Muscle of leg (tissue), 11 donors: ENCODE data around the gene COP1. TPM values are rescaled to one million over a fixed set of nuclear protein-coding genes. Genes with fewer than 3 reads are reported as not detected.

ENCODE experiments used
- DNase-seq: peaks from one replicate; pipeline ENCODE4 v3.0.0; 2013
- H3K27ac ChIP-seq: one replicate; pipeline ENCODE4 v1.5.1; 2013; ENCODE audit warnings: mild to moderate bottlenecking, low read length, control low read depth
- H3K27me3 ChIP-seq: one replicate; pipeline ENCODE4 v1.6.1; 2013; ENCODE audit warnings: low read length; ENCODE audit not compliant: control insufficient read depth, insufficient read depth
- H3K36me3 ChIP-seq: one replicate; pipeline ENCODE4 v1.6.1; 2013; ENCODE audit warnings: low read length; ENCODE audit not compliant: control insufficient read depth, insufficient read depth
- H3K4me1 ChIP-seq: one replicate; pipeline ENCODE4 v1.6.1; 2013; ENCODE audit warnings: low read length; ENCODE audit not compliant: control insufficient read depth, insufficient read depth
- H3K4me3 ChIP-seq: one replicate; pipeline ENCODE4 v1.5.1; 2013; ENCODE audit warnings: low read length, control low read depth
- H3K9me3 ChIP-seq: replicated peaks from 2 replicates; pipeline ENCODE4 v1.6.1; 2013; ENCODE audit warnings: low read depth, low read length; ENCODE audit not compliant: control insufficient read depth
- WGBS: methylation state at CpG from one replicate; pipeline ENCODE4 v1.1.5; 2013; ENCODE audit warnings: missing lambda C conversion rate; ENCODE audit not compliant: insufficient coverage; 5-methylcytosine and 5-hydroxymethylcytosine counted together
- polyA plus RNA-seq, 8 donors: library from polyadenylated mRNA; unstranded; fragments of 120-200 nt; gene quantifications; one replicate each; pipeline versions ENCODE4 v1.2.1 to v1.2.3, GENCODE V29; 2013; ENCODE audit warnings: inconsistent platforms in 1 of 8, low replicate concordance in 1 of 8; ENCODE audit not compliant: insufficient read length in 8 of 8, insufficient read depth in 1 of 8
- total RNA-seq: library from RNA; stranded (reverse); fragments of 120-200 nt; gene quantifications from one replicate; pipeline ENCODE4 v1.2.4, GENCODE V29; 2013

The COP1 gene
- total and polyA plus RNA-seq, 9 donors = 32.8 to 41.9 (median 35.5) TPM

DNA sequence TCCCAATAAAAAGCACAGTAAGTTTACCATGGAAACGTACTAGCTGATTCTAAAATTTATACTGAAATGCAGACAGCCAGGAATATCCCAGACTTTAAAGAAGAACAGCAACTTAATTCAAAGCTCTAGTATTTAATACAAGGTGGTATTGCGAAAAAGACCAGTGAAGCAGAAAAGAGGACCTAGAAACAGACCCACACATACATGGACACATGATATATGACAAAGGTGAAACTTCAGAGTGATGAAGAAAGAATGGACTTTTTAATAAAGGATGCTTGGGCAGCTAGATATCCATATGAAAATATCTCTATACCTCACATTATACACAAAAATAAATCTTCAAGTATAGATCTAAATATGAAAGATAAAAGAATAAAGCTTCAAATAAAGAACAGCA is 62.6 kb downstream of the COP1 start:
- WGBS = no CpG with 5 or more reads among the region's 2 CpGs
- H3K9me3 ChIP-seq = no peaks in the 10 kb centered on the region
- peaks cover 2% of the 10 kb centered on the region for H3K36me3 ChIP-seq
- no peaks in the 10 kb centered on the region for H3K27me3 ChIP-seq
- no peak overlapping the region for H3K27ac ChIP-seq
- H3K4me3 ChIP-seq = no peak overlapping the region
- H3K4me1 ChIP-seq = no peaks in the 10 kb centered on the region
- no peak for DNase-seq

DNA sequence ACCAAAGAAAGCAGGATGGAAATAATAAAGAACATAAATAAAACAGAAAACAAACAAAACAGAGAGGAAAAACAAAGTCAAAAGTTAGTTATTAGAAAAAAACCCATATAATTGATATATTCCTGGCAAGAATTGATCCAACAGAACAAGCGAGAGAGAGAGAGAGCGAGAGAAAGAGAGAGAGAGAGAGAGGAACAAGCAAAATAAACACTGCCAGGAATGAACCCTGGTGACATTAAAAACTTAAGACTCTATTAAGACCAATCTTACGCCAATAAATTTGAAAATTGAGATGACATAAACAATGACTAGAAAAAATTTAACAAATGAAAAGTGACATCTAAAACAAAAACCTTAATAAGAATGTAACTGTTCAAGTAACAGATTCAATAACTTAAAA is 64.1 kb downstream of the COP1 start:
- Histone ChIP-seq H3K4me3 (no peak overlapping the region), H3K27ac (no peak overlapping the region), H3K4me1 (no peaks in the 10 kb centered on the region), H3K9me3 (no peaks in the 10 kb centered on the region), H3K36me3 (peaks cover 2% of the 10 kb centered on the region), H3K27me3 (no peaks in the 10 kb centered on the region)
- no peak for DNase-seq
- WGBS = no CpG with 5 or more reads among the region's 3 CpGs

DNA sequence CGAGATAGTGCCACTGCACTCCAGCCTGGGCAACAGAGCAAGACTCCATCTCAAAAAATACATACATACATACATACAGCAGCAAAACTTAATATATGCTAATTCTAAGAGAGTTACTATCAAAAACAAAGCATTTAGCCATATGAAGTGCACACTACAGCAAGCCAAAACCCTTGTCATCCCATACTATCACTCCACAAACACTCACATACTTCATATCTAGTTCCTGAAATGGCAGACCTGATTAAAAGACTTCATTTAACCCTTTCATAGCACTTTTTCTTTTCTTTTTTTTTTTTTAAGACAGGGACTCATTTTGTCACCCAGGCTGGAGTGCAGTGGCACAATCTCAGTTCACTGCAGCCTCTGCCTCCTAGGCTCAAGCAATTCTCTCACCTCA is 65.6 kb downstream of the COP1 start:
- Histone ChIP-seq H3K27ac (no peak overlapping the region), H3K27me3 (no peaks in the 10 kb centered on the region), H3K9me3 (no peaks in the 10 kb centered on the region), H3K36me3 (no peaks in the 10 kb centered on the region), H3K4me1 (no peaks in the 10 kb centered on the region), H3K4me3 (no peak overlapping the region)
- WGBS = 100% methylated on average over 1 of the region's 1 CpG
- no peak for DNase-seq

DNA sequence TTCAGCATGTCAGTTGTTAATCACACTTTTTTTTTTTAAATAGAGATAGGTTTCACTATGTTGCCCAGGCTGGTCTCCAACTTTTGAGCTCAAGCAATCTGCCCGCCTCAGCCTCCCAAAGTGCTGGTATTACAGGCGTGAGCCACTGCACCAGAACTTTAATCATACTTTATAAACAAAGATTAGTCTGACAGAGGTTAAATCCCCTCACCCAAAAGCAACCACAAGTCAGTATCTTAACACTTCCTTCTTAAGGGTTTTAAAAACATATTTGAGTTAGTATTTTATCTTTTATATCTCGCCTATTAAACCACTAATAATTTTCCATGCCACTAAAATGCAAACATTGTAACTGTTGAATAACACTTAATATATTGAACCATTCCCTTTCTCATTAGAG is 70.2 kb downstream of the COP1 start:
- H3K36me3 ChIP-seq = no peaks in the 10 kb centered on the region
- no peak for DNase-seq
- no peaks in the 10 kb centered on the region for H3K9me3 ChIP-seq

DNA sequence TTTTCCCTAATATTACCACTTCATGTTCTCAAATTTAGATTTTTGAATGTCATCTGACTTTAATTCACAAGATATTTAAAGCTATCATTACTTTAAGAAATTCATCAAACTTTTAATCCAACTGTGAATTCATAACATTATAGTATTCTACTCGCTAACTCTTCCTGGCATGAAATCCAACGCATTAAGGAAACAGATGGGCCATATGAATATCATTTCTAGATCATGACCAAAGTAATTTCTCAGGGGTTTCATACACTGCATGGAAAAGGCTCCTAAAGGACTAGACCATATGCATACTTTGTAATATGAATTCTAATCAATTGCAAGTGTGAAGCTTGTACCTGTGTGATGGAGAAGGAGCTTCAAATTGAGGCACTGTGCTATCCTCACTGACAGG is 72.4 kb downstream of the COP1 start:
- H3K9me3 ChIP-seq = no peaks in the 10 kb centered on the region
- H3K4me1 ChIP-seq = no peaks in the 10 kb centered on the region
- WGBS = no CpG with 5 or more reads among the region's 2 CpGs
- H3K4me3 ChIP-seq = no peak overlapping the region
- no peak for DNase-seq
- H3K27ac ChIP-seq = no peak overlapping the region
- H3K36me3 ChIP-seq = no peaks in the 10 kb centered on the region
- no peaks in the 10 kb centered on the region for H3K27me3 ChIP-seq

More for the DNA sequence above, 70.2 kb downstream of the COP1 start:
- Histone ChIP-seq H3K4me3 (no peak overlapping the region), H3K4me1 (no peaks in the 10 kb centered on the region), H3K27me3 (no peaks in the 10 kb centered on the region), H3K27ac (no peak overlapping the region)
- WGBS = no CpG with 5 or more reads among the region's 3 CpGs

DNA sequence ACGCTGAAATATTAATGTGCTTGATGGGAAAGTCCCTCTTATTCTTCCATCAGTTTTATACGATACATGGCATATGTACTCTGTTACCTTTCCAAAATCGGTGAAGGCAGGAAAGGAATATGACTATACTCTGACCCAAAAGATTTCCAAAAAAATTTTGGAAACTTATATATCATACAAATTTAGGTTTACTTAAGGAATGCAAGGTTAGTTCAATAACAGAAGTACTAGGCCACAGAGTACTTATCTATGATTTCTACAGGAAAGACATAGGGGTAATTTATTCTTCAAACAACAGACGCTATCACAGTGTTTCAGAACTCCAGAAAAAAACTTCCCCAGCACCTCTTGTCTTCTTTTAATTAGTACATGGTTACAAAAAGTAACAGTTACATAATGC is 84.8 kb downstream of the COP1 start:
- no peak for DNase-seq
- H3K4me1 ChIP-seq = no peaks in the 10 kb centered on the region
- no CpG with 5 or more reads among the region's 4 CpGs for WGBS
- no peaks in the 10 kb centered on the region for H3K9me3 ChIP-seq
- no peaks in the 10 kb centered on the region for H3K27me3 ChIP-seq
- H3K36me3 ChIP-seq = no peaks in the 10 kb centered on the region
- H3K4me3 ChIP-seq = no peak overlapping the region
- no peak overlapping the region for H3K27ac ChIP-seq

DNA sequence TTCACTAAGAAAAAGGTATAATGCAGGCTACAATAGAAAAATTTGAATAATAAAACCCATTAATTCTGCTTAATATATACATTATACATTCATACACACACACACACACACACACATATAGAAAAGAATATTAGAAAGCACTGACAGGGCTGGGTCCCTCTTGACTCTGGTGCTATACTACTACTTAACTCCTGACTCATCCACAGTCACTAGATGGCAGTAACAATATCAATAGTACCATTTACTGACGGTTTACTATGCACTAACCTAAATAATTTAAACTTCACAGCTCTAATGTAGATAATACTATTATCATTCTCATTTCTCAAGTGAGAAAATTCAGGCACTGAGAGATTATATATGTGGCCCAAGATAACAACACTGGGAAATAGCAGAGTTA is 87.5 kb downstream of the COP1 start:
- no peak overlapping the region for H3K4me3 ChIP-seq
- DNase-seq = no peak
- no peaks in the 10 kb centered on the region for H3K4me1 ChIP-seq
- no peak overlapping the region for H3K27ac ChIP-seq
- WGBS = no CpG with 5 or more reads among the region's 1 CpG
- H3K9me3 ChIP-seq = no peaks in the 10 kb centered on the region
- peaks cover 4% of the 10 kb centered on the region for H3K36me3 ChIP-seq
- H3K27me3 ChIP-seq = no peaks in the 10 kb centered on the region

DNA sequence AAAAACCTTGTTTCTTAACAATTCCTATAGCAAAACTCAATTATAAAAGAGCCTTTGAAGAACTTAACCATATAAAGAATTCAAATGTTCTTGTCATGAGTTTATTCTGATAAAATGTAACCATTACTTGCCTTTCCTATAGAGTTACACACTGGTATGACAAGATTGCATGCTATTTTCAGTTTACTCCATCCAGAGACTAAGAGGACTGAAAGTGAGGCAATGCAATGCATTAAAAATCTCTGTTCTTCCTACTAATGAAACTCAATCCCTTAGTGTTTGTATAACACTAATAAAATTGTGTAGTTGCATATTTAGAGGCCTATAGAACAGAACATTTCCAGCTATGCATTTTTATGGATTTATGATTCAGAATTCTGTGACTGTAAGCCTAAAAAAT is 88.1 kb downstream of the COP1 start:
- no peak overlapping the region for H3K4me3 ChIP-seq
- H3K4me1 ChIP-seq = no peaks in the 10 kb centered on the region
- no peaks in the 10 kb centered on the region for H3K9me3 ChIP-seq
- no peaks in the 10 kb centered on the region for H3K27me3 ChIP-seq
- H3K36me3 ChIP-seq = peaks cover 4% of the 10 kb centered on the region
- H3K27ac ChIP-seq = no peak overlapping the region
- DNase-seq = no peak

DNA sequence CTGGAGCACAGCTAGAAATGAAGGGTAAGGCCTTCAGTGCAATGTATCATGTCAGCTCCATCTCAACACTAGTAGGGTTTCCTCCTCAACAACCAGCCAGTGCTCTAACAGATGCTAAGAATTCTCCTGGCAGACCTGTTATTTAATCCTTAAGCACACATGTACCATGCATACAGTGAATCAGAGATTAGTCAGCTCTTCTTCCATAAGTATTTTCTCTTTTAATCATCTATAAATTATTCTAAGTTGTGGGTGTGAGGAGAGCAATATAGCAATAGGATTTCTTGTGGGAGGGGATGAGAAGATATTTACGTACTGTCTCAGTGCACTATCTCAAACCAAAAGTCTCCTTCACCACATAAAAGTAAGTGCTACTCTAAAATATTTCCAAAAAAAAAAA is 95.3 kb downstream of the COP1 start:
- H3K4me3 ChIP-seq = no peak overlapping the region
- no peaks in the 10 kb centered on the region for H3K9me3 ChIP-seq
- DNase-seq = no peak
- WGBS = no CpG with 5 or more reads among the region's 1 CpG
- peaks cover 4% of the 10 kb centered on the region for H3K36me3 ChIP-seq
- H3K27me3 ChIP-seq = no peaks in the 10 kb centered on the region
- H3K27ac ChIP-seq = no peak overlapping the region
- H3K4me1 ChIP-seq = no peaks in the 10 kb centered on the region

DNA sequence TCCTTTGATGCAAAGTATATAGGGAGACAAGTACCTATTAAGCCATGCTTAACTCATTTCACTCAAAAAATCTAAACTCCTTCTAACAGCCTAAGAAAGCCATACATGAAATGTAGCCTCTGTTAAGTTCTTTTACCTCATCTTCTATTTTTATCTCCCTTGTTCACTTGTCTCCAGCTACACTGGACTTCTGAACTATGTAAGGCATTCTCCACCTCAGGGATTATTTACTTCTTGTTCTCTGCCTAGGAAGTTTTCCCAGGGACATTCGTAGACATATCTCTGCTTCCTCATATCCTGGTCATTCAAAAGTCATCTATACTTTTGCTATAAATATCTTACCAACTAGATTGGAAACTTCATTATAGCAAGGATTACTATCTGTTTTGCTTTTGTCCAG is 96.9 kb downstream of the COP1 start:
- no peaks in the 10 kb centered on the region for H3K9me3 ChIP-seq
- no peaks in the 10 kb centered on the region for H3K4me1 ChIP-seq
- H3K27ac ChIP-seq = no peak overlapping the region

DNA sequence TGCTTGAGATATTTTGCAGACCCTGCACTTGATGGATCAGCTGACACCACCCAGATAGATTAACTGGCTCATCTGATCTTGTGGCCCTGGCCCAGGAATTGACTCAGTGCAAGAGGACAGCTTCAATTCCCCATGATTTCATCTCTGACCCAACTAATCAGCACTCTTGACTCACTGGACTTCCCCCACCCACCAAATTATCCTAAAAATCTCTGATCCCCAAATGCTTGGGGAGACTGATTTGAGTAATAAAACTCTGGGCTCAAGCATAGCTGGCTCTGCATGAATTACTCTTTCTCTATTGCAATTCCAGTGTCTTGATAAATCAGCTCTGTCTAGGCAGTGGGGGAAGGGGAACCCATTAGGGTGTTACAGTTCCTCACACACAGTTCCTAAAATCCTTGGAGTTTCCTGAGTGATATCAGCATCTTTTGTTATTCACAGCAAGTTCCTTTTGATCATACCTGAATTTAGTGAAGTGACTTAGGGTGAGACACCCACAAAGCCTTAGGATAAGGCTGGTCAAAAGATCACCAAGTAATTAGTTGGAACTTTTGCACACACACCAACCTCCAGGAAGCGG is 104.2 kb downstream of the COP1 start:
- Histone ChIP-seq H3K36me3 (peaks cover 13% of the 10 kb centered on the region), H3K27ac (no peak overlapping the region), H3K4me1 (no peaks in the 10 kb centered on the region), H3K9me3 (peaks cover 22% of the 10 kb centered on the region), H3K27me3 (no peaks in the 10 kb centered on the region), H3K4me3 (no peak overlapping the region)
- no peak for DNase-seq
- no CpG with 5 or more reads among the region's 1 CpG for WGBS

More for the DNA sequence above, 96.9 kb downstream of the COP1 start:
- Histone ChIP-seq H3K27me3 (no peaks in the 10 kb centered on the region), H3K36me3 (peaks cover 3% of the 10 kb centered on the region), H3K4me3 (no peak overlapping the region)
- WGBS = no CpG with 5 or more reads among the region's 1 CpG
- peak; percentile 12 for DNase-seq
